DND-41 (cell line): ENCODE measurements around the gene GPX1.
"Not testable (repeated sequence)": the region's sequence is repeated elsewhere in the genome, so short reads cannot be mapped to it uniquely, and the experiment has no call there.

Experiments used
- ATAC-seq: fragments of 200-7000 bp; cut with Tn5 transposase; 3 replicates; pipeline ENCODE4 v1.9.1; 2021; ENCODE audit warnings: low read depth; ENCODE audit not compliant: insufficient read depth
- DNase-seq: peaks from one replicate; pipeline ENCODE4 v3.0.0-alpha.2; 2020
- H2AFZ ChIP-seq: 2 replicates; pipeline ENCODE4 v1.6.0; 2012; ENCODE audit warnings: low read depth, low read length
- H3K27ac ChIP-seq: 2 replicates; pipeline ENCODE4 v1.5.1; 2012; ENCODE audit warnings: low read length, inconsistent platforms
- H3K27me3 ChIP-seq: fragments of 200-600 bp; sonication (generic); 2 replicates; pipeline ENCODE4 v1.6.0; 2012; ENCODE audit warnings: low read length, mild to moderate bottlenecking, inconsistent platforms; ENCODE audit not compliant: insufficient read depth, poor library complexity
- H3K36me3 ChIP-seq: 2 replicates; pipeline ENCODE4 v1.5.1; 2012; ENCODE audit warnings: low read length, inconsistent platforms; ENCODE audit not compliant: insufficient read depth
- H3K4me1 ChIP-seq: 2 replicates; pipeline ENCODE4 v1.5.1; 2012; ENCODE audit warnings: mild to moderate bottlenecking, low read length; ENCODE audit not compliant: insufficient read depth
- H3K4me2 ChIP-seq: 2 replicates; pipeline ENCODE4 v1.6.0; 2012; ENCODE audit warnings: mild to moderate bottlenecking, moderate library complexity, low read length, inconsistent platforms; ENCODE audit not compliant: insufficient read depth
- H3K4me3 ChIP-seq, 2 experiments: fragments of 200-600 bp in 1 of 2; shearing (Covaris generic) in 1 of 2; 2 replicates each; pipeline ENCODE4 v1.5.1; 2012 to 2016; ENCODE audit warnings: inconsistent platforms in 2 of 2, low read length in 2 of 2, mild to moderate bottlenecking in 2 of 2, low read depth in 1 of 2, moderate library complexity in 1 of 2
- H3K79me2 ChIP-seq: 2 replicates; pipeline ENCODE4 v1.6.0; 2012; ENCODE audit warnings: low read length, inconsistent platforms; ENCODE audit not compliant: insufficient read depth
- H3K9ac ChIP-seq: 2 replicates; pipeline ENCODE4 v1.6.0; 2012; ENCODE audit warnings: low read depth, mild to moderate bottlenecking, inconsistent platforms, low read length, moderate library complexity
- H3K9me3 ChIP-seq: 2 replicates; pipeline ENCODE4 v1.5.1; 2012; ENCODE audit warnings: low read length, moderate library complexity, mild to moderate bottlenecking, inconsistent platforms; ENCODE audit not compliant: insufficient read depth, severe bottlenecking
- H4K20me1 ChIP-seq: 2 replicates; pipeline ENCODE4 v1.6.0; 2012; ENCODE audit warnings: low read length; ENCODE audit not compliant: insufficient read depth
- EZH2 ChIP-seq: IDR thresholded peaks from 3 replicates; pipeline ENCODE4 v1.6.1; 2012; ENCODE audit warnings: borderline replicate concordance, low read depth, mild to moderate bottlenecking, moderate library complexity, low read length, inconsistent platforms; ENCODE audit not compliant: severe bottlenecking
- TF ChIP-seq, protein P1 (sequence below): IDR thresholded peaks from 2 replicates; pipeline ENCODE4 v1.5.1; 2012; ENCODE audit warnings: borderline replicate concordance, low read length, moderate library complexity, mild to moderate bottlenecking; ENCODE audit not compliant: poor library complexity, severe bottlenecking; ENCODE audit errors: extremely low read depth

GPX1 gene

DNA sequence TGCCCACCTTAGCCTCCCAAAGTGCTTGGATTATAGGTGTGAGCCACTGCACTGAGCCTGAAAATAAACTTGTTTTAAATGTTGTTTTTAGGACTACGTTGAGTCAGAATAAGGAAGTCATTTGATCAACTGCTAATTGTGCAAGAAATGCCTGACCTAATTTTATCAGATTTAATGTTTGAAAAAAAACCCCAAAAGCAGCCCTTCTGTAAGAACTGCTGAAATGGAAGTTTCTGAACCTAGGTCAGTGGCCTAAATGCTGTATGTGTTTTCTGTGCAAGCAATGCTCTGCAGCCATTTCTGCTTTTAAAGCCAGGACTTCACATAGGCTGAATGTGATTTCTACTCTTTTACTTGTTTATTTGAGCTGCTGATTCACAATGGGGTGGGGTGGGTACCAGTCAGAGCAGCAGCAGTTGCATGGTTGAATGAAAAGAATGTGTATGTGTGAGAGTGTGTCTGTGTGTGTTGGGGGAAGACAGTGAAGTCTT is 6.6 kb downstream of the GPX1 start:
- no peak overlapping the region for H3K4me3 ChIP-seq
- no peak overlapping the region for H3K27ac ChIP-seq
- no peaks in the 10 kb centered on the region for H4K20me1 ChIP-seq
- peaks cover 3% of the 10 kb centered on the region; the same call in 1 of the 2 replicates for H3K79me2 ChIP-seq
- ATAC-seq (no peak), DNase-seq (no peak)
- no peaks in the 10 kb centered on the region for H3K27me3 ChIP-seq
- H3K9ac ChIP-seq, result no peak overlapping the region
- no peak overlapping the region for H3K4me2 ChIP-seq
- peaks cover 11% of the 10 kb centered on the region for H3K36me3 ChIP-seq
- H3K4me1 ChIP-seq, result peaks cover 4% of the 10 kb centered on the region; the same call in 1 of the 2 replicates
- TF ChIP-seq, protein P1, sequence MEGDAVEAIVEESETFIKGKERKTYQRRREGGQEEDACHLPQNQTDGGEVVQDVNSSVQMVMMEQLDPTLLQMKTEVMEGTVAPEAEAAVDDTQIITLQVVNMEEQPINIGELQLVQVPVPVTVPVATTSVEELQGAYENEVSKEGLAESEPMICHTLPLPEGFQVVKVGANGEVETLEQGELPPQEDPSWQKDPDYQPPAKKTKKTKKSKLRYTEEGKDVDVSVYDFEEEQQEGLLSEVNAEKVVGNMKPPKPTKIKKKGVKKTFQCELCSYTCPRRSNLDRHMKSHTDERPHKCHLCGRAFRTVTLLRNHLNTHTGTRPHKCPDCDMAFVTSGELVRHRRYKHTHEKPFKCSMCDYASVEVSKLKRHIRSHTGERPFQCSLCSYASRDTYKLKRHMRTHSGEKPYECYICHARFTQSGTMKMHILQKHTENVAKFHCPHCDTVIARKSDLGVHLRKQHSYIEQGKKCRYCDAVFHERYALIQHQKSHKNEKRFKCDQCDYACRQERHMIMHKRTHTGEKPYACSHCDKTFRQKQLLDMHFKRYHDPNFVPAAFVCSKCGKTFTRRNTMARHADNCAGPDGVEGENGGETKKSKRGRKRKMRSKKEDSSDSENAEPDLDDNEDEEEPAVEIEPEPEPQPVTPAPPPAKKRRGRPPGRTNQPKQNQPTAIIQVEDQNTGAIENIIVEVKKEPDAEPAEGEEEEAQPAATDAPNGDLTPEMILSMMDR, result no peak
- no peak for TF ChIP-seq EZH2
- no peak overlapping the region for H2AFZ ChIP-seq
- H3K9me3 ChIP-seq, result no peaks in the 10 kb centered on the region

DNA sequence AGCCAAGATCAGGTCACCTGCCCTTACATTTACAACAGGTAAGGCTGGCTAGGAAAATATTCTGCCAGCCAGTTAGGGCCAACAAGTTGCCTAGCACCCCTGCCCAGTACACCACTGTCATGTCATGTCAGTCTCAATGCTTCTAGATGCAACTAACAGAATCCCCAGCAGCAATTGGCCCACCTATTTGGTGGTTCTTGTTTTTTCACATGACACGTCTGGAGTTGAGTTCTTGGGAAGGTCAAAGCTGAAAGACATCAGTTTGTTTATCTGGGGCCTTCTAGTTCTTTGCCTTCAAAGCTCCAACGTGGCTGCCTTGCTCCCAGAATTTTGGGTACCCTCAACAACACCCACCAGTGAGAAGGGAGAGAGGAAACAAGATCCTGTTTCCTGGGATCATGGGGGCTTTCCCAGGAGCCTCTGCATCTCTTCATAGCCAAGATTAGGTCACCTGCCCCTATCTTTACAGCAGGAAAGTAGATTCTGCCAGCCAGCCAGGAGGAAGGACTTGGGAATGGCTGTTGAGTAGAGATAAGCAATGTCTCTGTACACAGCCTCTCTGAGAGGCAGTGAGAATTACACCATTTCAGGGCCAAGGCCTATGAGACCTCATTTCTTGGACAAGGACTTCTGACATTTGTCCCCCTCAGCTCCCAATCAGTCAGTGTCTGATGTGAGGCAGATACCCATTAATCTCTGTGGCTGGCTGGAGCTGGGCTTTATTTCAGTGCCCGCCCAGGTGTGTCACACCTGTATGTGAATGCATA is 8.6 kb downstream of the GPX1 start:
- no peak overlapping the region for H2AFZ ChIP-seq
- DNase-seq (no peak), ATAC-seq (no peak)
- no peak for TF ChIP-seq EZH2
- TF ChIP-seq, protein P1, result no peak
- H3K9ac ChIP-seq, result no peak overlapping the region
- no peaks in the 10 kb centered on the region for H3K4me1 ChIP-seq
- no peak overlapping the region for H3K27ac ChIP-seq
- no peaks in the 10 kb centered on the region for H3K79me2 ChIP-seq
- H3K36me3 ChIP-seq, result no peaks in the 10 kb centered on the region
- no peaks in the 10 kb centered on the region for H3K9me3 ChIP-seq
- no peaks in the 10 kb centered on the region for H3K27me3 ChIP-seq
- no peak overlapping the region for H3K4me3 ChIP-seq
- no peaks in the 10 kb centered on the region for H4K20me1 ChIP-seq
- no peak overlapping the region for H3K4me2 ChIP-seq

DNA sequence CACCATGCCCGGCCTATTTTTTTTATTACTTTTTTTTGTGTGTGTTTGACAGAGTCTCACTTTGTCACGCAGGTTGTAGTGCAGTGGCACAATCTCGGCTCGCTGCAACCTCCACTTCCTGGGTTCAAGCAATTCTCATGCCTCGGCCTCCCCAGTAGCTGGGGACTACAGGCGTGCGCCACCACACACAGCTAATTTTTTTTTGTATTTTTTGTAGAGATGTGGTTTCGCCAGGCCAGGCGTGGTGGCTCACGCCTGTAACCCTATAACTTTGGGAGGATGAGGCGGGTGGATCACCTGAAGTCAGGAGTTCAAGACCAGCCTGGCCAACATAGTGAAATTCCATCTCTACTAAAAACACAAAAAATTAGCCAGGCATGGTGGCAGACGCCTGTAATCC is 9.8 kb downstream of the GPX1 start:
- H3K9me3 ChIP-seq, H3K79me2 ChIP-seq, H3K36me3 ChIP-seq, H3K4me3 ChIP-seq, H4K20me1 ChIP-seq, H3K27me3 ChIP-seq, DNase-seq, H3K9ac ChIP-seq, H3K27ac ChIP-seq, H3K4me1 ChIP-seq, ATAC-seq, H2AFZ ChIP-seq, H3K4me2 ChIP-seq: not testable (repeated sequence)

DNA sequence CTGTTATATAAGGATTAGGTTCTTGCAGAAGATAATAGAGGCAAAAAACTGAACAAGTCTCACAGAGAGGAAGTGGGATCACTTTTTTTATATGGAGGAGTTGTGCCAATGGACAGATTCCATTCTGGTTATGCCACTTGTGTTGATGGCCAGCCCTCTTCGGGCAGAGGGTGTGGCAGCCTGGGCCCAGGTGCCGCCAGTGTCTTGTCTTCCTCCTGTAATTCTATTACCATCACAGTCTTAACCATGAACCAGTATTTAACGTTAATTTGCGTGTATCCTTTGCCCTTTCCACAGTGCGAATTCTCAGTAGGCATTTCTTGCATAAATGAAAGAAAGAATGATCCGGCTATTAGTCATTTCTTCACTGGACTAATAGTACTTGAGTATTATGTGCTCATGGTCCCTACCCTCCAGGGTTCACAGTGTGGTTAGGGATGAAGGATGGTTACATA is 11.3 kb downstream of the GPX1 start:
- no peak overlapping the region for H3K9ac ChIP-seq
- ATAC-seq (no peak), DNase-seq (no peak)
- no peak overlapping the region for H2AFZ ChIP-seq
- no peak overlapping the region for H3K4me2 ChIP-seq
- no peak overlapping the region for H3K27ac ChIP-seq
- no peak for TF ChIP-seq EZH2
- TF ChIP-seq, protein P1, result no peak
- no peak overlapping the region for H3K4me3 ChIP-seq
- H3K27me3 ChIP-seq, result no peaks in the 10 kb centered on the region
- no peaks in the 10 kb centered on the region for H3K36me3 ChIP-seq
- no peaks in the 10 kb centered on the region for H4K20me1 ChIP-seq
- peaks cover 2% of the 10 kb centered on the region for H3K79me2 ChIP-seq
- peaks cover 6% of the 10 kb centered on the region for H3K4me1 ChIP-seq
- no peaks in the 10 kb centered on the region for H3K9me3 ChIP-seq
